NB4 (cell line): ENCODE measurements around the gene MT1E.

Source experiments
- CTCF ChIP-seq: IDR thresholded peaks from one replicate; pipeline ENCODE4 v1.5.1; 2012; ENCODE audit warnings: low read depth, low read length
- POLR2A ChIP-seq: IDR thresholded peaks from 2 replicates; pipeline ENCODE4 v1.6.1; 2011; ENCODE audit warnings: mild to moderate bottlenecking; ENCODE audit not compliant: insufficient read length; ENCODE audit errors: extremely low read depth
- TF ChIP-seq, protein P1 (sequence below): IDR thresholded peaks from 2 replicates; pipeline ENCODE4 v1.6.1; 2011; ENCODE audit warnings: low read depth, low read length

DNA sequence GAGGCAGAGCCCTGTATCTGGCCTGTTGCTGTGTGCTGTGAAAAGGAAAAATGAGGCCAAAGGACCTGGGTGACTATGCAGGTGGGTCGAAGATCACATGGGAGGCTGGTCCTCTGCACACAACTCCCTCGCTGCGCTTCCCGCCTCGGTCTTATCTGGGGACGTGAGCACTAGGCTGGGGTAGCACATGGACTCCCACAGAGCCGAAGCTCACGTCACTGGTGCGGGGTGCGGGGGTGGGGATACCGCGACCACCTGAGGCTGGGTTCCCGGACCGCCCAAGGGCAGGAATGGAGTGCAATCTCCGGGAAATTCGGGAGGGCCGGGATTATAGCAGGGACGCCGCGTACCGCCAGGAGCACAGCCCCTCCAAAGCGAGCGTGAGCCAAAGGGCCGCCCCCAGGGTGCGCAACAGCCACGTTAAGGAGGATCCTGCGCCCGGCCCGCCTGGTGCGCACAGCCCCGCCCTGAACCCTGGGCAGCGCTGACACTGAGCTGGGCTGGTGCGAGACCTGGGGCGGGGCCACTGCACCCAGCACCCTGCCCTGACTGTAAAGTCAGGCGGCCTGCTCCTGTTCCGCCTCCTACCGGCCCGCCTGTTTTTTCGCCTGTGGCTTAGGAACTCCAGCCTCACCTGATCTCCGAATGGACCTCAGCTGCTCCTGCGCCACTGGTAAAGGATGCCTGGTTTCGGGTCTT, 17.6 kb downstream of the MT1E start:
- TF ChIP-seq CTCF (peak; percentile 32), POLR2A (no peak)
- TF ChIP-seq, protein P1, sequence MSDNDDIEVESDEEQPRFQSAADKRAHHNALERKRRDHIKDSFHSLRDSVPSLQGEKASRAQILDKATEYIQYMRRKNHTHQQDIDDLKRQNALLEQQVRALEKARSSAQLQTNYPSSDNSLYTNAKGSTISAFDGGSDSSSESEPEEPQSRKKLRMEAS, result no peak
